ENCODE data around the gene RAD21L1.
"Not testable (repeated sequence)": the region's sequence is repeated elsewhere in the genome, so short reads cannot be mapped to it uniquely, and the experiment has no call there.

RAD21L1 gene

GRCh38 chr20:1202762-1203504 lies 22.9 kb upstream of the RAD21L1 start, which contains the start of gene C20orf202:
Gene C20orf202, plus strand, starts transcription at chr20:1203454. Its CDS starts 132 bp downstream, at chr20:1203586.
- no peak for DNase-seq

GRCh38 chr20:1203630-1204029 lies 22.2 kb upstream of the RAD21L1 start:
- DNase-seq = no peak

- DNase-seq = peak; percentile 23
Measured at GRCh38 chr20:1204113-1204512, 21.7 kb upstream of the RAD21L1 start.

DNA sequence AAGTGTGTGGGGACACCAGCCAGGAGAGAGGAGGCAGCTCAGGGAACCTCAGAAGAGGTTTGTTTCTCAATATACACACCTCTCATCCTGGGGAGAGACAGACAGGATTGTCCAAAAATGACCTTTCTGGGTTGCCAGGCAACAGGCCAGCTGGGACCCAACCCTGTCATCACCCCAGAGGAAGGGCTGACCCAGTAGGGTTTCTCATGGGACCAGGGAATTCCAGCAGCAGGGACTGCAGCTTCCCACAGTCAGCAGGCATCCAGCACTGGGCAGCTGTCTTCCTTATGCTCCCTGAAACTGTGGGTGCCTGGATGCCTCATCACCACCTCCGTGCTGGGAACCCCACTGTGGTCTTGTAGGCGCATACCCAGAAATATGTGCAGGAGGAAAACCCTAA lies 21.3 kb upstream of the RAD21L1 start:
- DNase-seq = no peak

DNA sequence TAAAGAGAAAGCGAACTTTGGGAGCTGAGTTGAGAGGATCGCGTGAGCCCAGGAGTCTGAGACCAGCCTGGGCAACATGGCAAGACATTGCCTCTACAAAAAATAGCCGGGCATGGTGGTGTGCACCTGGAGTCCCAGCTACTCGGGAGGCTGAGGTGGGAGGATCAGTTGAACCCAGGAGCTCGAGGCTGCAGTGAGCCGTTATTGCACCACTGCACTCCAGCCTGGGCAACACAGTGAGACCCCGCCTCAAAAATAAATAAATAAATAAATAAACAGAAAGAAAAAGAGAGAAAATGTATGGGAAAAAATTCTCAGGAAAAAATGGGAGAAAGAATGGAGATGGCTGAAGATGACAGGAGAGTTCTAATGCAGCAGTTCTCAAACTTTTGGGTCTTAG lies 20.0 kb upstream of the RAD21L1 start:
- DNase-seq = no peak

DNA sequence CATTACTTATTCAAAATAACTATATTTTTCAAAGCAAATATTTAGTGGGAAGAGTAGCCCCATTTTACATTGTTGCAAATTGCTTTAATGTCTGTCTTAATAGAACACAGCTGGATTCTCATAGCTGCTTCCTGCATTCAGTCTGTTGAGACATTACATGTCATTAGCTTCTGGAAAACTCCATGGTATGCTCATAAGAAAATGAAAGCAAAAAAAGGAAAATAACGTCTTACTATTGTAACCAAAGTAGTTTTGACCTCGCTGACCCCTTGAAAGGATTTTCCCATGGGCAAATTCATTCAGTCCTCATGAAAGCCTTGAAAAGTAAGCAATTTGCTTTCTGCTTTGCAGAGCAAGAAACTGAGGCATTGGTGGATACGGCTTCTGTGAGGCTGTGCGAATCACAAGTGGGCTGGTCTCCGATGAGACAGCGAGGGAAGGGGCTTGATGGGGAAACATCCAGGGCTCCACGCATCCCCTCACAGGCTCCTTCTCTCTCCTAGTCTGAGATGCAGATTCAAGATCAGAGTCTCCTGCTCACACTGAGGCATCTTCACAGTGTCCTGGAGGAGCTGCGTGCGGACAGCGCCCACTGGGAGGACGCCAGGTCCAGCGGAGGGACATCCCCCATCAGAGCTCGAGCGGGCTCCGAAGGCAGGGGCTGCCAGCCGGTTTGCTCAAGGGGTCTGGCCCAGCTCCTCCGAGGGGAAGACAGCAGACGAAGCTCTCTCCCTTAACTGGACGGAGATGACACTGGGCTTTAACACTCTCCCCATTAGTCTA lies 19.3 kb upstream of the RAD21L1 start:
- no peak for DNase-seq

GRCh38 chr20:1207293-1207878 lies 18.5 kb upstream of the RAD21L1 start:
- DNase-seq = no peak

- DNase-seq = no peak
Measured at GRCh38 chr20:1209447-1210387, 16.1 kb upstream of the RAD21L1 start.

GRCh38 chr20:1210501-1210900 lies 15.3 kb upstream of the RAD21L1 start:
- DNase-seq = no peak

DNA sequence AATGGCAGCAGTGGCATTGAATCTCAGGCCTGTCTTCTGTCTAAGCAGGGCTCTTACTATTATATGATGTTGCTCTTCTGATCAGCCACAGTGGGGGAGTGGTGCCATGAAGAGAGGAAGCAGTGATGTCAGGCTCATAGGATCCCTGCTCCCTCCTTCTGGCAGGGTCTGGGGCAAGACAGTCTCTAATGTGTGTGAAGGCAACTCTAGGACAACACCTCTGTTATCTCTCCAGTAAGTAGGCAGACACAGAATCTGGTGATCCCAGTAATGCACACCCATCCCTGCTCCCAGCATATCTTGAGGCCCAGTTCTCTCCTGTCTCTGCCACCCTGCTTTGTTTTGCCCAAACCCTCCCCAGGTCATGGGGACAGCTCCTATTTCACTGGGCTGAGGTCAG lies 13.8 kb upstream of the RAD21L1 start:
- DNase-seq = peak; percentile 58

DNA sequence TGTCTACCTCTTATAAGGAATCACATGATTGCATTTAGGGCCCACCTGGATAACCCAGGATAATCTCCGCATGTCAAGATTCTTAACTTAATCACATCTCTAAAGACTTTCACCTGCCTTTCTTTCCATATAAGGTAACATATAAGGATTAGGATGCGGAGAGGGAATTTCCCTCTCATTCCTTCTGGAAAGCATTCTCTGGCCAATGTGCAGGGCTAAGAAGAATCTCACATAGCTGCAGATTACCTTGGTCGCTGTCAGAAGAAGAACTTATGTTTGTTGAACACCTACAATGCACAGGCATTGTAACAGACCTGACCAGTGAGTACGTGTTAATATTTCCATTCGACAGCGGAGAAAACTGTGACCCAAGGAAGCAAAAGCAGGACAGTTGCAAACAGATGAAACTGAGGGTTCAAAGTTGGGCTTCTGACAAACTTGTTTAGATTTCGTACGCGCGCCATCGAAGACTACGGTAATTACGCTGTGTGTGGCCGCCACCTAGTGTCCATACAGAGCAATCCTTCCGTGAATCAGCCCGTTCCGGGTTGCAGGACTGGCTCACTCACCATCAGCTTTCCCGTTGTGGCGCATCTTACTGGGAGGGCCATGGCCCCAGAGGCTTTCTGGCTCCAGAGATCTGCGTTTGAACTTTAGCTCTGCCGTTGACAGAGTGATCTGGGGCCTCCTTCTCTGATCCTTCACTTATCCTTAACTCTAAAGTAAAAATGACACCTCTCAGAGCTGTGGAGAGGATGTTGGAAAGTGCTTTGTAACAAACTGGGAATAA lies 13.0 kb upstream of the RAD21L1 start:
- DNase-seq = peak; percentile 89

- no peak for DNase-seq
Measured at GRCh38 chr20:1214838-1215261, 11.0 kb upstream of the RAD21L1 start.

DNA sequence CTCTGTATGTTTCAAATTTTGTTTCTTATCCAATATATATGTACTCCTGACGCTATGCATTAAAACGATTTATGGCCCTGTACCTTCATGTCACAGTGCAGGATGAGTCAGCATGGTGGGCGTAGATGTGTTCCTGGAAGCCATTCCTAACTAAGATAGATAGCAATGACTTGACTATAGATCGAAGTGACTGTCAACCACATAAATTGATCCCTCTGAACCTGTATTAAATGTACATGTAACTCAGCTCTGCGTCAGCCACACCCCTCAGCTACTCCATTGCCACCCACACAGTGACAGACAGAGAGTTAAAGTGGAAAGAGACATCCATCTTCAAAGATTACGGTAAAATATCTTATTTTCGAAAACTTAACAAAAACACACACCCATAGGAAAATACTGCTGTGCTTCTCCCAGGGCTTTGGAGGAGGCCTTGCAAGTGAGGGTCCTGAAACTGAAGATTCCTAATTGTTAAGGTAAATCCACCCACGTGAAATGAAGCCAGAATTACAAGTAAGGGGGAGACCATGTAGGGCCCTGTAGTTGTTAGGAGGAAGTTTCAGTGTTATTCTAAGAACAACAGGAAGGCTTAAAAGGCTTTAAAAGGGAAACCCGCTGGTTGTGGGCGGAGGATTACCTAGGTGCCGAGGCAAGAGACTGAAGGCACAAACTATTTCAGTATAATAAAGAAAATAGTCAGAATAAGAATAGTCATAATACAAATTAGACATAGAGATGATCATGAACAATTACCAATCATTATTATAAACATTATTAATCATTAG lies 10.3 kb upstream of the RAD21L1 start:
- no peak for DNase-seq

DNA sequence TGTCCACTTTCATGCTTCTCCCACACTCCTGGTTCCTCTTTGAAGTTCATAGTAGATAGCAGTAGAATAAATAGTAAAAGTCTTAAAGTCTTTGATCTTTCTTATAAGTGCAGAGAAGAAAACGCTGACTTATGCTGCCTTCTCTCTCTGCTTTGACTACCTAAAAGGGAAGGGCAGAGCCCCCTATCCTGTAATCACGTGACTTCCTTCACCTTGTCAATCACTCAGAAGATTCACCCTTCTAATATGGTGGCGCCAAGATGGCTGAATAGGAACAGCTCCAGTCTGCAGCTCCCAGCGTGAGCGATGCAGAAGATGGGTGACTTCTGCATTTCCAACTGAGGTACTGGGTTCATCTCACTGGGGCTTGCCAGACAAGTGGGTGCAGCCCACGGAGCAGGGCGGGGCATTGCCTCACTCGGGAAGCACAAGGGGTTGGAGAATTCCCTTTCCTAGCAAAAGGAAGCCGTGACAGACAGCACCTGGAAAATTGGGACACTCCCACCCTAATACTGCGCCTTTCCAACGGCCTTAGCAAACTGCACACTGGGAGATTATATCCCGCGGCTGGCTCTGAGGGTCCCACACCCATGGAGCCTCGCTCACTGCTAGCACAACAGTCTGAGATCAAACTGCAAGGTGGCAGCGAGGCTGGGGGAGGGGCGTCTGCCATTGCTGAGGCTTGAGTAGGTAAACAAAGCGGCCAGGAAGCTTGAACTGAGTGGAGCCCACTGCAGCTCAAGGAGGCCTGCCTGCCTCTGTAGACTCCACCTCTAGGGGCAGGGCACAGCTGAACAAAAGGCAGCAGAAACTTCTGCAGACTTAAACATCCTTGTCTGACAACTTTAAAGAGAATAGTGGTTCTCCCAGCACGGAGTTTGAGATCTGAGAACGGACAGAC lies 9.1 kb upstream of the RAD21L1 start:
- not testable (repeated sequence) for DNase-seq

- not testable (repeated sequence) for DNase-seq
Measured at GRCh38 chr20:1222750-1223149, 3.1 kb upstream of the RAD21L1 start.

- no peak for DNase-seq
Measured at GRCh38 chr20:1224205-1224890, 1.5 kb upstream of the RAD21L1 start.

GRCh38 chr20:1225263-1225782 lies 521 bp upstream of the RAD21L1 start:
- no peak for DNase-seq

- no peak for DNase-seq
Measured at GRCh38 chr20:1229541-1229940, 3.7 kb downstream of the RAD21L1 start.

Data from hematopoietic multipotent progenitor cell treated with erythropoietin and hydrocortisone succinate and interleukin-3 and kit ligand, for 4 days (in vitro differentiated cells).